Neural crest cell (in vitro differentiated cells): Measurements from ENCODE around the gene DSCAM. TPM values are rescaled to one million over a fixed set of nuclear protein-coding genes. Genes with fewer than 3 reads are reported as not detected.

Experiments
- DNase-seq: peaks from one replicate; pipeline ENCODE4 v3.0.0; 2021; ENCODE audit warnings: low read depth, mixed read lengths, low spot score
- H3K27ac Mint-ChIP-seq: one replicate; pipeline ENCODE4 v1.8.0; 2021; ENCODE audit warnings: mild to moderate bottlenecking, mixed read lengths; ENCODE audit not compliant: unreplicated experiment
- H3K27me3 Mint-ChIP-seq: 2 replicates; pipeline ENCODE4 v1.8.0; 2021; ENCODE audit warnings: low read depth, mild to moderate bottlenecking, mixed read lengths
- H3K36me3 Mint-ChIP-seq: 2 replicates; pipeline ENCODE4 v1.8.0; 2021; ENCODE audit warnings: low read depth, mild to moderate bottlenecking, mixed read lengths
- H3K4me1 Mint-ChIP-seq: 2 replicates; pipeline ENCODE4 v1.8.0; 2021; ENCODE audit warnings: mixed read lengths
- H3K4me3 Mint-ChIP-seq: one replicate; pipeline ENCODE4 v1.8.0; 2021; ENCODE audit warnings: mild to moderate bottlenecking, mixed read lengths
- H3K9me3 Mint-ChIP-seq: 2 replicates; pipeline ENCODE4 v1.8.0; 2021; ENCODE audit warnings: mixed read lengths
- total RNA-seq: library from RNA; stranded (reverse); gene quantifications from 2 replicates; pipeline ENCODE4 v1.2.1, GENCODE V29; 2021
- TF ChIP-seq, protein P1 (sequence below): fragments of 200-600 bp; sonication (generic); conservative IDR thresholded peaks from 2 replicates; pipeline ENCODE4 v1.5.0; 2021; ENCODE audit warnings: antibody characterized with exemption, mild to moderate bottlenecking

DSCAM gene
- total RNA-seq, 1 donor from 2014 or later: 0.19 TPM

DNA sequence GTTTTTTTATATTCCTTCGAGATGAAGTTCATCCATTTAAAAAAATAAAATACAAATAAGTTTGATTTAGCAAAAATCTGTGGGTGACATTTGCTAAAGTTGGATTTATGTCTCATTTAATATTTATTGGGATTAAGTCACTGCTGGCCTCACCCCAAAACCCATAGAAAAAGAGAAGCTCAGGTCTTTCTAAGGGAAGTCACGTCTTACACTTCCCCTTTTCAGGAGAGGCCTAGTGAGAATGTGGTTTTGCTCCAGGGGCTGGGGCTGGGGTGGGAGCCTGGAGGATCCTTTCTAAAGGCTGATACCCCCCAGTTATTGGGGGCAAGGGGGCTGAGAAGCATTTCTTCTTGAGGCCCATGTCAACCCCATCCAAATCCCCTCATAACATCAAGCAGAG is 300.3 kb downstream of the DSCAM start:
- Mint-ChIP-seq H3K27me3 (no peaks in the 10 kb centered on the region), H3K4me1 (peaks cover 16% of the 10 kb centered on the region), H3K9me3 (peaks cover 13% of the 10 kb centered on the region), H3K36me3 (peaks cover 5% of the 10 kb centered on the region), H3K4me3 (no peak overlapping the region), H3K27ac (no peak overlapping the region)
- DNase-seq: no peak
- TF ChIP-seq, protein P1, sequence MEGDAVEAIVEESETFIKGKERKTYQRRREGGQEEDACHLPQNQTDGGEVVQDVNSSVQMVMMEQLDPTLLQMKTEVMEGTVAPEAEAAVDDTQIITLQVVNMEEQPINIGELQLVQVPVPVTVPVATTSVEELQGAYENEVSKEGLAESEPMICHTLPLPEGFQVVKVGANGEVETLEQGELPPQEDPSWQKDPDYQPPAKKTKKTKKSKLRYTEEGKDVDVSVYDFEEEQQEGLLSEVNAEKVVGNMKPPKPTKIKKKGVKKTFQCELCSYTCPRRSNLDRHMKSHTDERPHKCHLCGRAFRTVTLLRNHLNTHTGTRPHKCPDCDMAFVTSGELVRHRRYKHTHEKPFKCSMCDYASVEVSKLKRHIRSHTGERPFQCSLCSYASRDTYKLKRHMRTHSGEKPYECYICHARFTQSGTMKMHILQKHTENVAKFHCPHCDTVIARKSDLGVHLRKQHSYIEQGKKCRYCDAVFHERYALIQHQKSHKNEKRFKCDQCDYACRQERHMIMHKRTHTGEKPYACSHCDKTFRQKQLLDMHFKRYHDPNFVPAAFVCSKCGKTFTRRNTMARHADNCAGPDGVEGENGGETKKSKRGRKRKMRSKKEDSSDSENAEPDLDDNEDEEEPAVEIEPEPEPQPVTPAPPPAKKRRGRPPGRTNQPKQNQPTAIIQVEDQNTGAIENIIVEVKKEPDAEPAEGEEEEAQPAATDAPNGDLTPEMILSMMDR: no peak

- Mint-ChIP-seq H3K36me3 (peaks cover 5% of the 10 kb centered on the region), H3K4me3 (no peak overlapping the region), H3K27me3 (no peaks in the 10 kb centered on the region), H3K4me1 (peaks cover 4% of the 10 kb centered on the region), H3K27ac (no peak overlapping the region), H3K9me3 (peaks cover 6% of the 10 kb centered on the region)
- DNase-seq: no peak
- TF ChIP-seq, protein P1: no peak
These were observed 306.7 kb downstream of the DSCAM start for GRCh38 chr21:40540216-40540615.

- H3K4me3 Mint-ChIP-seq: no peak overlapping the region
- H3K4me1 Mint-ChIP-seq: no peaks in the 10 kb centered on the region
- H3K36me3 Mint-ChIP-seq: no peaks in the 10 kb centered on the region
- no peak for DNase-seq
- H3K9me3 Mint-ChIP-seq: peaks cover 6% of the 10 kb centered on the region
- H3K27me3 Mint-ChIP-seq: peaks cover 3% of the 10 kb centered on the region
- no peak overlapping the region for H3K27ac Mint-ChIP-seq
- TF ChIP-seq, protein P1: no peak
These were observed 312.1 kb downstream of the DSCAM start for GRCh38 chr21:40534886-40535285.

- Mint-ChIP-seq H3K4me3 (no peak overlapping the region), H3K27ac (no peak overlapping the region), H3K27me3 (peaks cover 3% of the 10 kb centered on the region), H3K4me1 (no peaks in the 10 kb centered on the region), H3K9me3 (peaks cover 18% of the 10 kb centered on the region), H3K36me3 (no peaks in the 10 kb centered on the region)
- DNase-seq: no peak
- TF ChIP-seq, protein P1: no peak
These were observed 315.4 kb downstream of the DSCAM start for GRCh38 chr21:40531431-40532110.

GRCh38 chr21:40531016-40531415 is 315.9 kb downstream of the DSCAM start:
- TF ChIP-seq, protein P1: no peak
- no peaks in the 10 kb centered on the region for H3K4me1 Mint-ChIP-seq
- H3K27me3 Mint-ChIP-seq: peaks cover 3% of the 10 kb centered on the region
- no peak overlapping the region for H3K4me3 Mint-ChIP-seq
- DNase-seq: no peak
- H3K36me3 Mint-ChIP-seq: no peaks in the 10 kb centered on the region
- H3K27ac Mint-ChIP-seq: peak overlapping the region; percentile 43
- H3K9me3 Mint-ChIP-seq: peaks cover 18% of the 10 kb centered on the region
